ENCODE results near the gene NSUN6. TPM values are rescaled to one million over a fixed set of nuclear protein-coding genes. Genes with fewer than 3 reads are reported as not detected.
"Not testable (repeated sequence)": the region's sequence is repeated elsewhere in the genome, so short reads cannot be mapped to it uniquely, and the experiment has no call there.

NSUN6 gene
- polyA plus RNA-seq, 4 donors: 6.0 to 21.9 (median 8.5) TPM

DNA sequence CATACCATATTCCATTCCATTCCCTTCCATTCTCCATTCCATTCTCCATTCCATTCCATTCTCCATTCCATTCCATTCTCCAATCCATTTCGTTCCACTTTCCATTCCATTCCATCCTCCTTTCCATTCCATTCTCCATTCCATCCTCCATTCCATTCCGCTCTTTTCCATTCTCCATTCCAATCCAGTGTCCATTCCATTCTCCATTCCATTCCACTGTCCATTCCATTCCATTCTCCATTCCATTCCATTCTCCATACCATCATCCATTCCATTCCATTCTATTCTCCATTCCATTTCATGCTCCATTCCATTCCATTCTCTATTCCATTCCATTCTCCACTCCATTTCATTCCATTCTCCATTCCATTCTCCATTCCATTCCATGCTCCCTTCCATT, 81.0 kb downstream of the NSUN6 start:
- 97 to 99% (median 97%) methylated on average over 2 of the region's 2 CpGs for WGBS, 3 donors
- not testable (repeated sequence) for H3K36me3 ChIP-seq (ENCODE audit: control insufficient read depth in 3 of 3, insufficient read depth in 2 of 3, low read depth in 1 of 3, low read length in 3 of 3); FAIRE-seq

DNA sequence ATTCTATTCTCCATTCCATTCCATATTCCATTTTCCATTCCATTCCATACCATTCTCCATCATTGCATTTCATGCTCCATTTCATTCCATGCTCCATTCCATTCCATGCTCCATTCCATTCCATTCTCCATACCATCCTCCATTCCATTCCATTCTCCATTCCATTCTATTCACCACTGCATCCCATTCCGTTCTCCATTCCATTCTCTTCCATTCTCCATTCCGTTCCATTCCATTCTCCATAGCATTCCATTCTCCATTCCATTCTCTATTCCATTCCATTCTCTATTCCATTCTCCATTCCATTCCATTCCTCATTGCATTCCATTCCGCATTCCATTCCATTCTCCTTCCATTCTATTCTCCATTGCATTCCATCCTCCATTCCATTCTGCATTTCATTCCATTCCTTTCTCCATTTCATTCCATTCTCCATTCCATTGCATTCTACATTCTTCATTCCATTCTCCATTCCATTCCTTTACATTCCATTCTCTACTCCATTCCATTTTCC, 84.0 kb downstream of the NSUN6 start:
- WGBS, 3 donors: 97 to 99% (median 97%) methylated on average over 3 of the region's 3 CpGs
- no peak overlapping the region for H3K4me3 ChIP-seq (ENCODE audit: low read depth in 1 of 3, low read length in 3 of 3)
- DNase-seq: no peak
- peaks cover 1 to 3% of the 10 kb centered on the region in 2 donors for H3K9me3 ChIP-seq (ENCODE audit: control insufficient read depth in 2 of 2, insufficient read depth in 1 of 2, low read depth in 1 of 2, low read length in 1 of 2)
- no peak overlapping the region for H3K27ac ChIP-seq (ENCODE audit: low read depth in 1 of 3, low read length in 2 of 3)
- no peaks in the 10 kb centered on the region for H3K27me3 ChIP-seq (ENCODE audit: control insufficient read depth in 3 of 3, insufficient read depth in 3 of 3, low read length in 3 of 3)
- H3K36me3 ChIP-seq (ENCODE audit: control insufficient read depth in 3 of 3, insufficient read depth in 2 of 3, low read depth in 1 of 3, low read length in 3 of 3): no peaks in the 10 kb centered on the region
- no peak for FAIRE-seq
- H3K4me1 ChIP-seq (ENCODE audit: control insufficient read depth in 3 of 3, insufficient read depth in 2 of 3, low read depth in 1 of 3, low read length in 2 of 3): no peaks in the 10 kb centered on the region

More for the DNA sequence above, 81.0 kb downstream of the NSUN6 start:
- H3K9me3 ChIP-seq (ENCODE audit: control insufficient read depth in 2 of 2, insufficient read depth in 1 of 2, low read depth in 1 of 2, low read length in 1 of 2): peaks cover 0 to 13% of the 10 kb centered on the region in 2 donors
- H3K4me3 ChIP-seq (ENCODE audit: low read depth in 1 of 3, low read length in 3 of 3); DNase-seq; H3K4me1 ChIP-seq (ENCODE audit: control insufficient read depth in 3 of 3, insufficient read depth in 2 of 3, low read depth in 1 of 3, low read length in 2 of 3); H3K27me3 ChIP-seq (ENCODE audit: control insufficient read depth in 3 of 3, insufficient read depth in 3 of 3, low read length in 3 of 3); H3K27ac ChIP-seq (ENCODE audit: low read depth in 1 of 3, low read length in 2 of 3): not testable (repeated sequence)

DNA sequence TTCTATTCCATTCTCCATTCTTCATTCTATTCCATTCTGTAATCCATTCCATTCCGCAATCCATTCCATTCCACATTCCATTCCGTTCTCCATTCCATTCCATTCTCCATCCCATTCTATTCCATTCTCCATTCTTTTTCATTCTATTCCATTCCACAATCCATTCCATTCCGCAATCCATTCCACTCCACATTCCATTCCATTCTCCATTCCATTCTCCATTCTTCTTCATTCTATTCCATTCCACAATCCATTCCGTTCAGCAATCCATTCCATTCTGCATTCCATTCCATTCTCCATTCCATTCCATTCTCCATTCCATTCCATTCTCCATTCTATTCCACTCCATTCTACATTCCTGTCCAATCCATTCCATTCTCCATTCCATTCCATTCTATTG, 85.2 kb downstream of the NSUN6 start:
- 86 to 93% (median 90%) methylated on average over 4 of the region's 4 CpGs for WGBS, 3 donors
- FAIRE-seq: no peak
- peaks cover 1 to 2% of the 10 kb centered on the region in 2 donors for H3K9me3 ChIP-seq (ENCODE audit: control insufficient read depth in 2 of 2, insufficient read depth in 1 of 2, low read depth in 1 of 2, low read length in 1 of 2)

DNA sequence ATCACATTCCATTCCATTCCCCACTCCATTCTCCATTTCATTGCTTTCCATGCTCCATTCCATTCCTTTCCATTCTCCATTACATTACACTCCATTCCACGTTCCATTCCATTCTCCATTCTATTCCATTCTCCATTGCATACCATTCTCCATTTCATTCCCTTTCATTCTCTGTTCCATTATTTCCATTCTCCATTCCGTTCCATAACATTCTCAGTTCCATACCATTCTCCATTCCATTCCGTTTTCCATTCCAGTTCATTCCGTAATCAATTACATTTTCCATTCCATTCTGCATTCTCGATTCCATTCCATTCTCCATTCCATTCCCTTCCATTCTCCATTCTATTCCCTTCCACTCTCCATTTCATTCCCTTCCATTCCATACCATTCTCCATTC, 86.4 kb downstream of the NSUN6 start:
- DNase-seq: no peak
- H3K9me3 ChIP-seq (ENCODE audit: control insufficient read depth in 2 of 2, insufficient read depth in 1 of 2, low read depth in 1 of 2, low read length in 1 of 2): peaks cover 1 to 2% of the 10 kb centered on the region in 2 donors
- no peak for FAIRE-seq
- no peaks in the 10 kb centered on the region for H3K36me3 ChIP-seq (ENCODE audit: control insufficient read depth in 3 of 3, insufficient read depth in 2 of 3, low read depth in 1 of 3, low read length in 3 of 3)
- whole genome bisulfite sequencing, 3 donors: 96 to 98% (median 97%) methylated on average over 5 of the region's 5 CpGs
- H3K4me3 ChIP-seq (ENCODE audit: low read depth in 1 of 3, low read length in 3 of 3): no peak overlapping the region
- H3K27me3 ChIP-seq (ENCODE audit: control insufficient read depth in 3 of 3, insufficient read depth in 3 of 3, low read length in 3 of 3): no peaks in the 10 kb centered on the region
- H3K27ac ChIP-seq (ENCODE audit: low read depth in 1 of 3, low read length in 2 of 3): no peak overlapping the region
- H3K4me1 ChIP-seq (ENCODE audit: control insufficient read depth in 3 of 3, insufficient read depth in 2 of 3, low read depth in 1 of 3, low read length in 2 of 3): no peaks in the 10 kb centered on the region

More for the DNA sequence above, 85.2 kb downstream of the NSUN6 start:
- no peaks in the 10 kb centered on the region for H3K27me3 ChIP-seq (ENCODE audit: control insufficient read depth in 3 of 3, insufficient read depth in 3 of 3, low read length in 3 of 3)
- H3K4me1 ChIP-seq (ENCODE audit: control insufficient read depth in 3 of 3, insufficient read depth in 2 of 3, low read depth in 1 of 3, low read length in 2 of 3): no peaks in the 10 kb centered on the region
- H3K4me3 ChIP-seq (ENCODE audit: low read depth in 1 of 3, low read length in 3 of 3): no peak overlapping the region
- no peak for DNase-seq
- H3K36me3 ChIP-seq (ENCODE audit: control insufficient read depth in 3 of 3, insufficient read depth in 2 of 3, low read depth in 1 of 3, low read length in 3 of 3): no peaks in the 10 kb centered on the region
- H3K27ac ChIP-seq (ENCODE audit: low read depth in 1 of 3, low read length in 2 of 3): no peak overlapping the region

DNA sequence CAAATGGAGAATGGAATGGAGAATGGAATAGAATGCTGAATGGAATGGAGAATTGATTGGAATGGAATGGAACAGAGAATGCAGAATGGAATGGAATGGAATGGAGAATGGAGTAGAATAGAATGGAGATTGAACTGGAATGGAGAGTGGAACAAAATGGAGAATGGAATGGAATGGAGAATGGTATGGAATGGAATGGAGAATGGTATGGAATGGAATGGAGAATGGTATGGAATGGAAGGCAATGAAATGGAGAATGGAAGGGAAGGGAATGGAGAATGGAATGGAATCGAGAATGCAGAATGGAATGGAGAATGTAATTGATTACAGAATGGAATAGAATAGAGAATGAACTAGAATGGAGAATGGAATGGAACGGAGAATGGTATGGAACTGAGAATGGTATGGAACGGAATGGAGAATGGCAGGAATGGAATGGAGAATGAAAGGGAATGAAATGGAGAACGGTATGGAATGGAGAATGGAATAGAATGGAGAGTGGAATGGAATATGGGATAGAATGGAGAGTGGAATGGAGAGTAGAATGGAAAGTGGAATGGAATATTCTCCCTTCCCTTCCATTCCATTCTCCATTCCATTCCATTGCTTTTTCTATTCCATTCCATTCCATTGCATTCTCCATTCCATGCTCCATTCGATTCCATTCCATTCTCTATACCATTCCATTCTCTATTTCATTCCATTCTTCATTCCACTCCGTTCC, 88.2 kb downstream of the NSUN6 start:
- no peak for FAIRE-seq
- no peaks in the 10 kb centered on the region for H3K27me3 ChIP-seq (ENCODE audit: control insufficient read depth in 3 of 3, insufficient read depth in 3 of 3, low read length in 3 of 3)

DNA sequence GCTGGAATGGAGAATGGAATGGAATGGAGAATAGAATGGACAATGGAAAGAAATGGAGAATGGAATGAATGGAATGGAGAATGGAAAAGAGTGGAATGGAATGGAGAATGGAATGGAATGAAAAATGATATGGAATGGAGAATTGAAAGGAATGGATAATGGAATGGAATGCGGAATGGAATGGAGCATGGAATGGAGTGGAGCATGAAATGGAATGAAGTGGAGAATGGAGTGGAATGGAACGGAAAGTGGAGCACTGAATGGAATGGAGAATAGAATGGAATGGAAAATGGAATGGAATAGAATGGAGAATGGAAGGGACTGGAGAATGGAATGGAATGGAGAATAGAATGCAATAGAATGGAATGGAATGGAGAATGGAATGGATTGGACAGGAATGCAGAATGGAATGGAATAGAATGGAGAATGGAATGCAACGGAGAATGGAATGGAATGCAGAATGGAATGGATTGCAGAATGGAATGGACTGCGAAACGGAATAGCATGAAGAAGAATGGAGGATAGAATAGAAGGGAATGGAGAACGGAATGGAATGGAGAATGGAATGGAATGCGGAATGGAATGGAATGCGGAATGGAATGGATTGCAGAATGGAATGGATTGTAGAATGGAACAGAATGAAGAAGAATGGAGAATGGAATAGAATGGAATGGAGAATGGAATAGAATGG, 89.4 kb downstream of the NSUN6 start:
- Histone ChIP-seq H3K36me3 (ENCODE audit: control insufficient read depth in 3 of 3, insufficient read depth in 2 of 3, low read depth in 1 of 3, low read length in 3 of 3) (peaks cover 0 to 3% (median 0%) of the 10 kb centered on the region in 3 donors), H3K27me3 (ENCODE audit: control insufficient read depth in 3 of 3, insufficient read depth in 3 of 3, low read length in 3 of 3) (no peaks in the 10 kb centered on the region), H3K9me3 (ENCODE audit: control insufficient read depth in 2 of 2, insufficient read depth in 1 of 2, low read depth in 1 of 2, low read length in 1 of 2) (peaks cover 1 to 4% of the 10 kb centered on the region in 2 donors), H3K4me3 (ENCODE audit: low read depth in 1 of 3, low read length in 3 of 3) (no peak overlapping the region), H3K27ac (ENCODE audit: low read depth in 1 of 3, low read length in 2 of 3) (no peak overlapping the region), H3K4me1 (ENCODE audit: control insufficient read depth in 3 of 3, insufficient read depth in 2 of 3, low read depth in 1 of 3, low read length in 2 of 3) (no peaks in the 10 kb centered on the region)
- no peak for FAIRE-seq
- no peak for DNase-seq
- 97% methylated on average over 8 of the region's 8 CpGs for WGBS, 3 donors

More for the DNA sequence above, 88.2 kb downstream of the NSUN6 start:
- Histone ChIP-seq H3K27ac (ENCODE audit: low read depth in 1 of 3, low read length in 2 of 3) (no peak overlapping the region), H3K4me3 (ENCODE audit: low read depth in 1 of 3, low read length in 3 of 3) (no peak overlapping the region), H3K4me1 (ENCODE audit: control insufficient read depth in 3 of 3, insufficient read depth in 2 of 3, low read depth in 1 of 3, low read length in 2 of 3) (no peaks in the 10 kb centered on the region), H3K9me3 (ENCODE audit: control insufficient read depth in 2 of 2, insufficient read depth in 1 of 2, low read depth in 1 of 2, low read length in 1 of 2) (peaks cover 1 to 2% of the 10 kb centered on the region in 2 donors), H3K36me3 (ENCODE audit: control insufficient read depth in 3 of 3, insufficient read depth in 2 of 3, low read depth in 1 of 3, low read length in 3 of 3) (peaks cover 0 to 1% (median 0%) of the 10 kb centered on the region in 3 donors)
- no peak for DNase-seq
- WGBS, 3 donors: 96 to 98% (median 96%) methylated on average over 6 of the region's 6 CpGs

DNA sequence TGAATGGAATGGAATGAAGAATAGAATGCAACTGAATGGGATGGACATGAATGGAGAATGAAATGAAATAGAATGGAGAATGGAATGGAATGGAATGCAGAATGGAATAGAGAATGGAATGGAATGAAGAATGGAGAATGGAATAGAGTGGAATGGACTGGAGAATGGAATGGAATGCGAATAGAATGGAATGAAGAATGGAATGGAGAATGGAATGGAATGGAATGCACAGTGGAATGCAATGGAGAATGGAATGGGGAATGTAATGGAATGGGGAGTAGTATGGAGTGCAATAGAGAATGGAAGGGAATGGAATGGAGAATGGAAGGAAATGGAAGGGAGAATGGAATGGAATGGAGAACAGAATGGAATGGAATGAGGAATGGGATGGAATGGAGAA, 93.4 kb downstream of the NSUN6 start:
- 95 to 98% (median 96%) methylated on average over 1 of the region's 1 CpG for WGBS, 3 donors
- no peaks in the 10 kb centered on the region for H3K4me1 ChIP-seq (ENCODE audit: control insufficient read depth in 3 of 3, insufficient read depth in 2 of 3, low read depth in 1 of 3, low read length in 2 of 3)

DNA sequence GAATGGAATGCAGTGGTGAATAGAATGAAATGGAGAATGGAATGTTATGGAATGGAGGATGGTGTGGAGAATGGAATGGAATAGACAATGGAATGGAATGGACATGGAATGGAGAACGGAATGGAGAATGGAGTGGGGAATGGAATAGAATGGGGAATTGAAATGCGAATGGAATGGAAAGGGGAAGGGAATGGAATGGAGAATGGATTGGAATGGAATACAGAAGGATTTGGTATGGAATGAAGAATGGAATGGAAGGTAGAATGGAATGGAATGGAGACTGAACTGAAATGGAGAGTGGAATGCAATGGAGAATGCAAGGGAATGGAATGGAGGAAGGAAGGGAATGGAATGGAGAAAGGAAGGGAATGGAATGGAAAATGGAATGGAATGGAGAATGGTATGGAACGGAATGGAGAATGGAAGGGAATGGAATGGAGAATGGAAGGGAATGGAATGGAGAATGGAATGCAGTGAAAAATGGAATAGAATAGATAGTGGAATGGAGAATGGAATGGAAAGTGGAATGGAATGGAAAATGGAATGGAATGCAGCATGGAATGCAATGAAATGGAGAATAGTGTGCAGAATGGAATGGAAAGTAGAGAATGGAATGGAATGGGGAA, 94.8 kb downstream of the NSUN6 start:
- Histone ChIP-seq H3K27me3 (ENCODE audit: control insufficient read depth in 3 of 3, insufficient read depth in 3 of 3, low read length in 3 of 3) (no peaks in the 10 kb centered on the region), H3K27ac (ENCODE audit: low read depth in 1 of 3, low read length in 2 of 3) (no peak overlapping the region), H3K36me3 (ENCODE audit: control insufficient read depth in 3 of 3, insufficient read depth in 2 of 3, low read depth in 1 of 3, low read length in 3 of 3) (peaks cover 0 to 14% (median 0%) of the 10 kb centered on the region in 3 donors), H3K4me3 (ENCODE audit: low read depth in 1 of 3, low read length in 3 of 3) (no peak overlapping the region), H3K9me3 (ENCODE audit: control insufficient read depth in 2 of 2, insufficient read depth in 1 of 2, low read depth in 1 of 2, low read length in 1 of 2) (peaks cover 0 to 3% of the 10 kb centered on the region in 2 donors), H3K4me1 (ENCODE audit: control insufficient read depth in 3 of 3, insufficient read depth in 2 of 3, low read depth in 1 of 3, low read length in 2 of 3) (no peaks in the 10 kb centered on the region)
- no peak for FAIRE-seq
- 97 to 99% (median 98%) methylated on average over 3 of the region's 3 CpGs for WGBS, 3 donors
- no peak for DNase-seq

More for the DNA sequence above, 93.4 kb downstream of the NSUN6 start:
- peaks cover 0 to 13% (median 0%) of the 10 kb centered on the region in 3 donors for H3K36me3 ChIP-seq (ENCODE audit: control insufficient read depth in 3 of 3, insufficient read depth in 2 of 3, low read depth in 1 of 3, low read length in 3 of 3)
- H3K27ac ChIP-seq (ENCODE audit: low read depth in 1 of 3, low read length in 2 of 3): no peak overlapping the region
- H3K9me3 ChIP-seq (ENCODE audit: control insufficient read depth in 2 of 2, insufficient read depth in 1 of 2, low read depth in 1 of 2, low read length in 1 of 2): peaks cover 0 to 5% of the 10 kb centered on the region in 2 donors
- no peak for DNase-seq
- FAIRE-seq: no peak
- H3K4me3 ChIP-seq (ENCODE audit: low read depth in 1 of 3, low read length in 3 of 3): no peak overlapping the region
- no peaks in the 10 kb centered on the region for H3K27me3 ChIP-seq (ENCODE audit: control insufficient read depth in 3 of 3, insufficient read depth in 3 of 3, low read length in 3 of 3)

All from small intestine (tissue), 7 donors.